ENCODE data around the gene DCST2.

DNA sequence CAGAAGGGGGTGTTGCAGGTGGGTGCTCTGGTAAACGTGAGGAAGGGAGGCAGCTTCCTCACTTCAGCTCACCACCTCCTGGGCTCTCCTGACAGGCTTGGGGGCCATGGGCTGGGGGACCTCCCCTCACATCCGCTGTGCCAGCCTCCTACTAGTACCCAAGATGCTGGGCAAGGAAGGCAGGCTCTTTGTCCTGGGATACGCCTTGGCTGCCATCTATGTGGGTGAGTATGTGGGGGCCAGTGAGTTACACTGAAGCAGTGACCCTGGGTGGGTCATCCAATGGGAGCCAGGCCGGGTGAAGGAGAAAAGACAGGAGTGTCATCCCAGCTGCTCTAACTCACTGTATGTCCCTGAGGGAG, 5.7 kb upstream of the DCST2 start:
- TF ChIP-seq, protein P1, sequence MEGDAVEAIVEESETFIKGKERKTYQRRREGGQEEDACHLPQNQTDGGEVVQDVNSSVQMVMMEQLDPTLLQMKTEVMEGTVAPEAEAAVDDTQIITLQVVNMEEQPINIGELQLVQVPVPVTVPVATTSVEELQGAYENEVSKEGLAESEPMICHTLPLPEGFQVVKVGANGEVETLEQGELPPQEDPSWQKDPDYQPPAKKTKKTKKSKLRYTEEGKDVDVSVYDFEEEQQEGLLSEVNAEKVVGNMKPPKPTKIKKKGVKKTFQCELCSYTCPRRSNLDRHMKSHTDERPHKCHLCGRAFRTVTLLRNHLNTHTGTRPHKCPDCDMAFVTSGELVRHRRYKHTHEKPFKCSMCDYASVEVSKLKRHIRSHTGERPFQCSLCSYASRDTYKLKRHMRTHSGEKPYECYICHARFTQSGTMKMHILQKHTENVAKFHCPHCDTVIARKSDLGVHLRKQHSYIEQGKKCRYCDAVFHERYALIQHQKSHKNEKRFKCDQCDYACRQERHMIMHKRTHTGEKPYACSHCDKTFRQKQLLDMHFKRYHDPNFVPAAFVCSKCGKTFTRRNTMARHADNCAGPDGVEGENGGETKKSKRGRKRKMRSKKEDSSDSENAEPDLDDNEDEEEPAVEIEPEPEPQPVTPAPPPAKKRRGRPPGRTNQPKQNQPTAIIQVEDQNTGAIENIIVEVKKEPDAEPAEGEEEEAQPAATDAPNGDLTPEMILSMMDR (IDR thresholded peaks at IDR 0.05; ENCODE audit: insufficient read depth, low read length, poor library complexity, severe bottlenecking): no peak
- no peak for TF ChIP-seq EZH2phosphoT487 (conservative IDR thresholded peaks at IDR 0.05; ENCODE audit: low read length)

All from SU-DHL-6 (cell line).